Activated T-helper 1 cell treated with anti-CD3 and anti-CD28 coated beads, Interleukin-12 subunit alpha, Interleukin-12 subunit beta, Interleukin-2, Interleukin-4 antibody, amounts not matched to agents 30 ng/mL and 10 ng/mL and 1 ng/mL, durations not matched to agents 14 hours and 24 hours and 36 hours (primary cell): ENCODE measurements around the gene RFWD3. TPM values are rescaled to one million over a fixed set of nuclear protein-coding genes. Genes with fewer than 3 reads are reported as not detected.
"Not testable (repeated sequence)": the region's sequence is repeated elsewhere in the genome, so short reads cannot be mapped to it uniquely, and the experiment has no call there.

Source experiments
- DNase-seq: peaks from one replicate; pipeline ENCODE4 v3.0.0; 2021; ENCODE audit warnings: low spot score
- H3K27ac Mint-ChIP-seq: one replicate; pipeline ENCODE4 v1.8.0; 2021; ENCODE audit warnings: mild to moderate bottlenecking, mixed read lengths
- H3K27me3 Mint-ChIP-seq: one replicate; pipeline ENCODE4 v1.8.0; 2022; ENCODE audit warnings: mild to moderate bottlenecking, moderate library complexity, mixed read lengths; ENCODE audit not compliant: insufficient read depth
- H3K36me3 Mint-ChIP-seq: one replicate; pipeline ENCODE4 v1.8.0; 2021; ENCODE audit warnings: low read depth, mixed read lengths
- H3K4me1 Mint-ChIP-seq: one replicate; pipeline ENCODE4 v1.8.0; 2021; ENCODE audit warnings: low read depth, mixed read lengths
- H3K4me3 Mint-ChIP-seq: one replicate; pipeline ENCODE4 v1.8.0; 2021; ENCODE audit warnings: mild to moderate bottlenecking, moderate library complexity, mixed read lengths
- H3K9me3 Mint-ChIP-seq: one replicate; pipeline ENCODE4 v1.8.0; 2021; ENCODE audit warnings: mixed read lengths
- intact Hi-C: fragments of 100-400 bp; cut with micrococcal nuclease; formaldehyde crosslinking; loops from one replicate; pipeline ENCODE4 v1.15.1; 2024
- total RNA-seq: library from RNA; stranded (reverse); gene quantifications from 2 replicates; pipeline ENCODE4 v1.2.3, GENCODE V29; 2022

Gene RFWD3
- total RNA-seq, 1 donor from 2014 or later, result 112 TPM

DNA sequence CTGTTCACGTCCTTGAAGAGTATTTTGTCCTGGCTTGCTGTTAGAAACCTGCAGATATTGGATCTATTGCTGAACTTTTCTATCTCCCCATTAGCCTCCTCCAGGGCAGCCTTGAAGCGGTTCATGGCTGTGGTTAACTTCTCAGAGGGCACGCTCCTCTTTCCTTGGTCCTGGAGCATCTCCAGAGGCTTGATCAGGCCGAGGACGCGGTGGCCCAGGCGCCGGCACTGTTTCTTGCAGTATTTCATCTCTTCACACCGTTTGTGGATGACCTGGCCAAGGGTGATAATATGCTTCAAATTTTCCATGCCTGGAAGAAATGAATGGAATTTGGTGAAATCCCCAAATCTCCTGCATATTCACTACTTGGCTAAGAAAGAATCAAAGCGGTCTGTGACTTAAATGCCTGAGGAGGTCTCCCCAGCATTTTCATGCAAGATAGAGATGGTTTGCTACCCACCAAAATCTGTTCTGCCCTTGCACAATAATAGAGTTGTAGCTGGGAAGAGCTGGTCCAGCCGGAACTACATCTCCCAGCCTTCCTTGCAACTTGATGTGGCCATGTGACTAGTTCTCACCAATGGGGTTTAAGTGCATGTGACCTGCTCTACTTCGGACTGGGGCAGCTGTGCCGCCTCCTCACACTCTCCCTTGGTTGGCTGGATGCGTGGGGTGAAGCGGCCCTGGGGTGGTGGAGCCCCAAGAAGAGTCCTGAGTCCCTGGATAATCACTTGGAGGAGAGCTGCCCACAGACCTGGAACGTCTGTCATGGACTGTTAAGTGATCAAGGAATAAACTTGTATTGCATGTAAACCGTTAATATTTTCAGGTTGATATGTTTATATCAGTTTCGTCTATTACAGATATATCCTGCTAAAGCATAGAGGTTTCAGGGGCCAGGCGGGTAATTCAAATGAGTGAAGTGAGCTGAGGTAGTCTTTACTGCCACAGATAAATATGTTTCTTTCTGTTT is 29.1 kb upstream of the RFWD3 start:
- intact Hi-C loops, result loop anchor here (1.0 to 5.0 kb wide), 2 partner anchors 28 to 328 kb away; no protein-coding TSS in a partner anchor
- H3K36me3 Mint-ChIP-seq, result peaks cover 53% of the 10 kb centered on the region
- H3K9me3 Mint-ChIP-seq, result no peaks in the 10 kb centered on the region
- DNase-seq, result peak; percentile 66
- H3K27ac Mint-ChIP-seq, result peak overlapping the region; percentile 70
- H3K4me1 Mint-ChIP-seq, result peaks cover 50% of the 10 kb centered on the region
- H3K27me3 Mint-ChIP-seq, result no peaks in the 10 kb centered on the region
- H3K4me3 Mint-ChIP-seq, result peak overlapping the region; percentile 84

DNA sequence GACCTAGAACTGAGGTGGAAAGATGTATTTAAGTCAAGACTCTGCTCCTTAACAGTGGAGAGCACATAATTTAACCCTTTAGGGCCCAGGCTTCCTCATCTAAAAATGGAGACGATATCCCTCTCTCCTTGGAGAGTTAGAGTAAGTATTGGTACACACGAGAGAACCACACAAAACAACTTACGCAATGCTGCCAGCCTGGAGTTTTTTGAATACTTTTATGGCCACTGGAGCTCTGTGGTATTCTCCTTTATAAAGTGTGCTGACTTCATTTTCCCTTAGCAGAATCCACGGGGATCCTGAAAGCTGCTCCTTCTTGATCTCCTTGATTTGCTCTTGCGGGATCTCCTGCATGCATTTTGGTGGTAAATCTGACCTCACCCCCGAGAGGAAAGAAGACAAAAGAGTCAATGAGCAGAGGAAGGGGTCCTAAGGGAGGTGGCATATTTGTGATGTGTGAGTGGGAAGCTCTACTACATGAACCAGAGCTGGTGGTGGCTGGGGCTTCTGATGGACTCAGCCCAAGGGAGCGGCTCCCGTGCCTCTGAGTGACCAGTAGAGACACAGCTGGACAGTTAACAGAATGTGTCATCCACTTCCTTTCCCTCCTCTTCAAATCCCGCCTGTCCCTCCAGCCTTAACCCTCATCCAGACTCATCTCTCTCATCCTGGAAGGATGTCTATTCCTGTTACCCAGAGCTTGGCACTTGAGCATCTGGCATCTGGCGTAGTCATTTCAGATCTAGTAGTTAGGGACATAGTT is 24.6 kb upstream of the RFWD3 start:
- Mint-ChIP-seq H3K27ac (no peak overlapping the region), H3K4me3 (no peak overlapping the region), H3K9me3 (no peaks in the 10 kb centered on the region), H3K4me1 (peaks cover 11% of the 10 kb centered on the region), H3K36me3 (peaks cover 62% of the 10 kb centered on the region), H3K27me3 (no peaks in the 10 kb centered on the region)
- no peak for DNase-seq
- intact Hi-C loops, result no loop called here

DNA sequence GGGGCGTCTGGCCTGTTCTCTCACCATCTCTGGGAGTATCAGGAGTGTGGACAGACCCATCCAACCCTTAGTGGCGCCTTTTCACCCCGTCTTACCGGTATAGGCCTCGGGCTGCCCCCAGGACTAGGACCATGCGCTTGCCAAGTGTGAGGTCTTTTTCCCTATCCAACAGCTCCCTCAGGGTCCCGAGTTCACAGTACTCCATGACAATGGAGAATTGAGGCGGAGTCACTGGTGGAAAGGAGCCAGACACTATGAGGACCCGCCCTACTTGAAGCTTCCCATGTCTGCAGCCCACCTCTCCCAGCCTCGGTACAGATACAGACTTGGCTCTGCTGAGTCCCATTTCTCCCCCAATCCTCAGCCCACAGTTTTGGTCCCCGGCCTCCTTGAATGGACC is 15.9 kb upstream of the RFWD3 start:
- no peak for DNase-seq
- H3K4me3 Mint-ChIP-seq, result no peak overlapping the region
- no peaks in the 10 kb centered on the region for H3K27me3 Mint-ChIP-seq
- H3K27ac Mint-ChIP-seq, result no peak overlapping the region
- peaks cover 24% of the 10 kb centered on the region for H3K36me3 Mint-ChIP-seq
- intact Hi-C loops, result no loop called here
- H3K9me3 Mint-ChIP-seq, result no peaks in the 10 kb centered on the region
- no peaks in the 10 kb centered on the region for H3K4me1 Mint-ChIP-seq

DNA sequence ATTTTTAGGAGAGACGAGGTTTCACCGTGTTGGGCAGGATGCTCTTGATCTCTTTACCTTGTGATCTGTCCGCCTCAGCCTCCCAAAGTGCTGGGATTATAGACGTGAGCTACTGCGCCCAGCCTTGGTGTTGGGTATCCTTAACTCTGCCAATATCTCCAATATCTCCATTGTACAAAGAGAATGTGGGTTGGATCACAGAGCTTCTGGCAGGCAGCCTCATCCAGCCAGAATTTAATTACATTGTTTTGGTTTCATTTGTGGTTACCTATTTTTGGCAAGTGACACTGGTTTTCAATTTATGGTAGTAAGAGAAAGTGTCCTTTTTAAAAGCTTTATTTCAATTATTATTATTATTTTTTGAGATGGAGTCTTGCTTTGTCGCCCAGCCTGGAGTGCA is 14.0 kb upstream of the RFWD3 start:
- Mint-ChIP-seq H3K27ac (no peak overlapping the region), H3K9me3 (no peaks in the 10 kb centered on the region), H3K27me3 (no peaks in the 10 kb centered on the region), H3K4me1 (no peaks in the 10 kb centered on the region), H3K36me3 (peaks cover 26% of the 10 kb centered on the region), H3K4me3 (no peak overlapping the region)
- intact Hi-C loops, result no loop called here
- DNase-seq, result no peak

DNA sequence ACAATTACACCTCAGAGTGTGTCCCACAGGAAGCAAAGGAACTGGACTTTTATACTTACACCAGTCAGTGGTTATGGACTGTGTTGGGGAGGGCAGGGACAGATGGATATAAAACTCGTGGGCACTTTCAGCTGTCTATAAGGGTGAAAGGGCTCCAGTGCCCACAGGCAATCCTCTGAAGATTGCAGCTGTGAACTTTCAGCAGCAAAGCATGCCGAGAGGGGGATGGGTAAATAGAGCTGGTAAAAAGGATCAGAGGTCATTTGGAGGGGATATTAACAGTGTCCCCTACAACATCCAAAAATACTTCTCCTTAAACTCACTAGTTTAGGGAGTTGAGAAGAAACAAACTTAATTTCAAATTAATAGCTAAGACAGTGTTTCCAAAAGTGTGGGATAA is 13.3 kb upstream of the RFWD3 start:
- H3K27me3 Mint-ChIP-seq, result no peaks in the 10 kb centered on the region
- H3K4me1 Mint-ChIP-seq, result no peaks in the 10 kb centered on the region
- no peak for DNase-seq
- H3K36me3 Mint-ChIP-seq, result peaks cover 28% of the 10 kb centered on the region
- H3K4me3 Mint-ChIP-seq, result no peak overlapping the region
- no peaks in the 10 kb centered on the region for H3K9me3 Mint-ChIP-seq
- intact Hi-C loops, result no loop called here
- no peak overlapping the region for H3K27ac Mint-ChIP-seq

DNA sequence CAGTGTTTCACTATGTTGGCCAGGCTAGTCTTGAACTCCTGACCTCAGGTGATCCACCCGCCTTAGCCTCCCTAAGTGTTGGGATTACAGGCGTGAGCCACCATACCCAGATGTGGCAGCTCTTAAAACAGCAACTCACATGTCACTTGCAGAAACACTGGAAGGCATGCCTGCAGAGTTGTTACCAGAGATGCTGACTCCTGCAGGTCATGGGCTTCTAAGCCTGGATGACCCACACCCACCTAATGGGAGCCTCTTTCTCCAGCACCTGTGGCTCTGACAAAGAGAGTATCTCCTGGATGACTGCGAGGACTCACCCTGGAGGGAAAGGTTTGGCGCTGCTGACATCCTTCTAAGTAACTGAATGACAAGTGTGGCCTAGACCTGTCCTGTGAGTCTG is 11.2 kb upstream of the RFWD3 start:
- H3K27ac Mint-ChIP-seq, result no peak overlapping the region
- peaks cover 31% of the 10 kb centered on the region for H3K36me3 Mint-ChIP-seq
- no peak overlapping the region for H3K4me3 Mint-ChIP-seq
- no peak for DNase-seq
- H3K27me3 Mint-ChIP-seq, result no peaks in the 10 kb centered on the region
- no peaks in the 10 kb centered on the region for H3K9me3 Mint-ChIP-seq
- intact Hi-C loops, result no loop called here
- no peaks in the 10 kb centered on the region for H3K4me1 Mint-ChIP-seq

DNA sequence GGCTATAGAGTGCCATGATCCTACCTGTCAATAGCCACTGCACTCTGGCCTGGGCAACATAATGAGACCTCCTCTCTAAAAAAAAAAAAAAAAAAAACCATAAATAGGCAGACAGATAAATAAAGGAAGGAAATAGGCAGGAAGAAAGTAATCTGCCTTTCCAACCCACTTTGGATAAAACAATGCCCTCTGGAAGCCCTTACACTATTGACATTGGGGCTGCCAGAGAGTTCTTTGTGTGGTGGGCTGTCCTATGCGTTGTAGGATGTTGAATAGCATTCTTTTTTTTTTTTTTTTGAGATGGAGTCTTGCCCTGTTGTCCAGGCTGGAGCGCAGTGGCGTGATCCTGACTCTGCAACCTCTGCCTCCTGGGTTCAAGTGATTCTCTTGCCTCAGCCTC is 7.2 kb upstream of the RFWD3 start:
- H3K4me3 Mint-ChIP-seq, result no peak overlapping the region
- peaks cover 36% of the 10 kb centered on the region for H3K36me3 Mint-ChIP-seq
- intact Hi-C loops, result no loop called here
- no peaks in the 10 kb centered on the region for H3K9me3 Mint-ChIP-seq
- no peaks in the 10 kb centered on the region for H3K4me1 Mint-ChIP-seq
- no peak for DNase-seq
- H3K27me3 Mint-ChIP-seq, result no peaks in the 10 kb centered on the region
- no peak overlapping the region for H3K27ac Mint-ChIP-seq

DNA sequence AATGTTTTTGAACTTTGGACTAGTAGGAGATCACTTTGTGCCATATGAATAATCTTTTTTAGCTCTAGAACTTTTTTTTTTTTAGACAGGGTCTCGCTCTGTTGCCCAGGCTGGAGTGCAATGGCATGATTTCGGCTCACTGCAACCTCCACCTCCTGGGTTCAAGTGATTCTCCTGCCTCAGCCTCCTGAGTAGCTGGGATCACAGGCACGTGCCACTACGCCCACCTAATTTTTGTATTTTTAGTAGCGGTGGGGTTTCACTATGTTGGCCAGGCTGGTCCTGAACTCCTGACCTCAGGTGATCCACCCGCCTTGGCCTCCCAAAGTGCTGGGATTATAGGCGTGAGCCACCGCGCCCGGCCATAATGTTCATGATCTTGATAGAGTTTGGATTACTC is 2.2 kb upstream of the RFWD3 start:
- DNase-seq, H3K4me3 Mint-ChIP-seq, H3K27me3 Mint-ChIP-seq, H3K27ac Mint-ChIP-seq, H3K9me3 Mint-ChIP-seq: not testable (repeated sequence)
- Mint-ChIP-seq H3K36me3 (peaks cover 25% of the 10 kb centered on the region), H3K4me1 (peaks cover 21% of the 10 kb centered on the region)
- intact Hi-C loops, result loop anchor here (5.0 to 10.0 kb wide), 2 partner anchors 766 to 793 kb away; partner anchors contain the start of genes CFDP1 and TMEM170A

DNA sequence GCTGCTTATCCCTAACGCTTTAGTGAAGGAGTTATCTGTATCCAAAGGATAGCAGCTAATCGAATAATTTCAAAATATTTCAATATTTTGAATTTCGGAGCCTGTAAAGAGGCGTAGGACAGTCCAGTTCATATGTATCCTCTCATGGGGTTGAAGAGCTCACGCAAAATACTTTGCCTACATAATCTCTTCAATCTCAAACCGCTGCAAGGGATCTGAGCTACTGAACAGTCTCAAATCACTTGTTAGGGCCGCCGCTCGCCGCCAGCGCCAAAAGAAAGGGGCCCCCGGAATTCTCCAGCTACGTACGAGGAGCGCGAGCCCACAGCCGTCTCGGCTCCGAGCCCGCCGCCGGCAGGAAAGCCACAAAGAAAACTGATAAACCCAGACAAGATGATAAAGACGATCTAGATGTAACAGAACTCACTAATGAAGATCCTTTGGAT is 601 bp upstream of the RFWD3 start:
- H3K27me3 Mint-ChIP-seq, result no peaks in the 10 kb centered on the region
- H3K4me3 Mint-ChIP-seq, result peak overlapping the region; percentile 91
- peak; percentile 16 for DNase-seq
- peaks cover 31% of the 10 kb centered on the region for H3K36me3 Mint-ChIP-seq
- intact Hi-C loops, result loop anchor here (1.0 to 10.0 kb wide), 8 partner anchors 28 to 956 kb away; partner anchors contain the start of genes ADAT1, CFDP1, GLG1 and MLKL
- H3K9me3 Mint-ChIP-seq, result no peaks in the 10 kb centered on the region
- H3K4me1 Mint-ChIP-seq, result peaks cover 37% of the 10 kb centered on the region
- peak overlapping the region; percentile 96 for H3K27ac Mint-ChIP-seq

DNA sequence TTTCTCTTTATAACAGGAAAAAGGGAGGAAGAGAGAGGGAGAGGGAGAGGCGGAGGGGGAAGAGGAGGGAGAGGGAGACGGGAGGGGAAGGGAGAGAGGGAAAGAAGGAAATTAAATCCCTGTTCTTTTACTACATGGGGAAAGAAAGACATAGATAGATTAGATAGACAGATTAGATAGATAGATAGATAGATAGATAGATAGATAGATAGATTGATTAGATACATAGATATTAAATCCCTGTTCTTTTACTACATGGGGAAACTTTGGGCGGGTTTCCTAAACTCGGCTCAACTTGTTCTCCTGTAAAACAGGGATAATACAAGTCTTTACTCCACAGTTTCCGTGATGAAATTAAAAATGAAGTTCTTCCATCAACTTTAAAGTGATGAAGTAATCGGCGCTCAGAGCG is 661 bp downstream of the RFWD3 start:
- Mint-ChIP-seq H3K27ac (peak overlapping the region; percentile 96), H3K27me3 (no peaks in the 10 kb centered on the region), H3K4me1 (peaks cover 48% of the 10 kb centered on the region), H3K36me3 (peaks cover 27% of the 10 kb centered on the region), H3K9me3 (no peaks in the 10 kb centered on the region), H3K4me3 (peak overlapping the region; percentile 91)
- no peak for DNase-seq
- intact Hi-C loops, result loop anchor here (2.0 to 10.0 kb wide), 5 partner anchors 35 to 957 kb away; partner anchors contain the start of genes ADAT1, CFDP1, MLKL and TMEM170A

DNA sequence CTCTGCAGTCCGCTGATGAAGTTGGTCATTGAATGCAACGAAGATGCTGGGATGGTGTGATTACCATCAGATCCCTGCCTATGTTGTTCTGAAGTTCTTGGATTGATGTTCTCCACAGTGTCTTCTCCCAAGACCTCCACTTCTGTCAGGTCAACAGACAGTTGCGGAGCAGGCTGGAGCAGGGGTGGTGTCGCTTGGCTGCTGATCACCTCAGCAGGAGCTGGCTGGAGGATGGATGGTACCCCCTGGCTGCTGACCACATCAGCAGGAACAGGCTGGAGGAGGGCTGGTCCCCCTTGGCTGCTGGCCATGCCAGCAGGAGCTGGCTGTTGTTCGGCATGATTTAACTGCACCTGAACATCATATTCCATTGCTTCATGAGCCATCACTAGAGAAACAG is 5.6 kb downstream of the RFWD3 start:
- no peak for DNase-seq
- H3K27me3 Mint-ChIP-seq, result no peaks in the 10 kb centered on the region
- no peaks in the 10 kb centered on the region for H3K9me3 Mint-ChIP-seq
- intact Hi-C loops, result loop anchor here (10.0 kb wide), 1 partner anchor 774 kb away; the partner anchor contains the start of gene CFDP1
- no peak overlapping the region for H3K27ac Mint-ChIP-seq
- peaks cover 79% of the 10 kb centered on the region for H3K4me1 Mint-ChIP-seq
- peaks cover 59% of the 10 kb centered on the region for H3K36me3 Mint-ChIP-seq
- peak overlapping the region; percentile 19 for H3K4me3 Mint-ChIP-seq

DNA sequence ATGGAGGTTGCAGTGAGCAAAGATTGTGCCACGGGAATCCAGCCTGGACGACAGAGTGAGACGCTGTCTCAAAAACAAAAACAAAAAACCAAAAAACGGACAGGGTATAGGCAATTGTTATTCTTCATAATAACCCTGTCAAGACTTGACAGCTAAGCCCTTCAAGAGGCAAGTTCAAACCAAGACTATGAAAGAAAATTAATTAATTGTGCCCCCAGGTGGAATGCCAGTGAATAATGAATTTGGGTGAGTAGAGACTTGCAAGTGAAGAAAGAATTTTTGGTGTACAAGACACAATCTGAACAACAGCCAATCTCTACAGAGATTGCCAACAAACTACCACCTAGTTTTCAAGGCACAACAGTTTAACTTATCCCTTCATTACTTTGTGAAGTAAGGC is 6.3 kb downstream of the RFWD3 start:
- peaks cover 85% of the 10 kb centered on the region for H3K4me1 Mint-ChIP-seq

More for the DNA sequence above, 6.3 kb downstream of the RFWD3 start:
- Mint-ChIP-seq H3K4me3 (peak overlapping the region; percentile 15), H3K9me3 (no peaks in the 10 kb centered on the region), H3K36me3 (peaks cover 65% of the 10 kb centered on the region), H3K27ac (no peak overlapping the region), H3K27me3 (no peaks in the 10 kb centered on the region)
- no peak for DNase-seq
- intact Hi-C loops, result loop anchor here (10.0 kb wide), 1 partner anchor 774 kb away; the partner anchor contains the start of gene CFDP1
